Common myeloid progenitor, CD34-positive (primary cell): ENCODE measurements around the gene NECTIN2.

ENCODE experiments used
- CTCF ChIA-PET: fragments of 350-600 bp; sonication (Branson Sonifier 250); formaldehyde crosslinking; loops from one replicate; lab custom pipeline; 2021; ENCODE audit warnings: antibody characterized with exemption; lab: Charles Lee
- POLR2A ChIA-PET: fragments of 350-600 bp; sonication (Branson Sonifier 250); formaldehyde crosslinking; loops from one replicate; lab custom pipeline; 2021; ENCODE audit warnings: antibody characterized with exemption; lab: Charles Lee
- DNase-seq, 3 donors: peaks; one replicate each; pipeline versions ENCODE4 v3.0.0 to v3.0.0-alpha.2; 2013
- H3K27ac ChIP-seq, 2 experiments: 1 replicate in 1 of 2; 2 replicates in 1 of 2; pipeline ENCODE4 v1.7.0; 2013; ENCODE audit warnings: inconsistent platforms in 2 of 2, low read length in 2 of 2, mild to moderate bottlenecking in 2 of 2, low read depth in 1 of 2, moderate library complexity in 1 of 2; ENCODE audit not compliant: severe bottlenecking in 2 of 2, insufficient read depth in 1 of 2, poor library complexity in 1 of 2
- H3K27me3 ChIP-seq, 5 experiments: replicated peaks in 2 of 5; 1 replicate in 3 of 5; 2 replicates in 2 of 5; pipeline versions ENCODE4 v1.6.1 to v1.7.0; 2013; ENCODE audit warnings: low read length in 4 of 5, mild to moderate bottlenecking in 2 of 5, moderate library complexity in 2 of 5, inconsistent platforms in 1 of 5; ENCODE audit not compliant: insufficient read depth in 5 of 5, control insufficient read depth in 4 of 5
- H3K36me3 ChIP-seq, 4 experiments: 1 replicate in 2 of 4; 2 replicates in 2 of 4; pipeline versions ENCODE4 v1.6.1 to v1.7.0; 2013; ENCODE audit warnings: low read length in 3 of 4, control low read depth in 1 of 4, mild to moderate bottlenecking in 1 of 4; ENCODE audit not compliant: control insufficient read depth in 4 of 4, insufficient read depth in 4 of 4
- H3K4me1 ChIP-seq, 4 experiments: 1 replicate in 3 of 4; 2 replicates in 1 of 4; pipeline versions ENCODE4 v1.6.1 to v1.7.1; 2013; ENCODE audit warnings: low read length in 3 of 4, mild to moderate bottlenecking in 3 of 4, control low read depth in 1 of 4, inconsistent platforms in 1 of 4, moderate library complexity in 1 of 4; ENCODE audit not compliant: control insufficient read depth in 4 of 4, insufficient read depth in 4 of 4; ENCODE audit errors: control extremely low read depth in 1 of 4
- H3K4me3 ChIP-seq, 7 experiments: 1 replicate in 4 of 7; 2 replicates in 3 of 7; pipeline versions ENCODE4 v1.5.1 to v1.7.0; 2013; ENCODE audit warnings: mild to moderate bottlenecking in 7 of 7, low read length in 6 of 7, moderate library complexity in 6 of 7, inconsistent platforms in 2 of 7, low read depth in 2 of 7, control low read depth in 1 of 7; ENCODE audit not compliant: insufficient read depth in 4 of 7, control insufficient read depth in 1 of 7; ENCODE audit errors: extremely low read depth in 1 of 7
- H3K9me3 ChIP-seq, 5 experiments: 1 replicate in 4 of 5; 2 replicates in 1 of 5; pipeline versions ENCODE4 v1.6.1 to v1.7.1; 2013; ENCODE audit warnings: low read length in 4 of 5, mild to moderate bottlenecking in 2 of 5, inconsistent platforms in 1 of 5, low read depth in 1 of 5, moderate library complexity in 1 of 5; ENCODE audit not compliant: control insufficient read depth in 4 of 5, insufficient read depth in 2 of 5; ENCODE audit errors: control extremely low read depth in 1 of 5
- WGBS: methylation state at CpG from one replicate; pipeline ENCODE4 v1.1.5; 2013; ENCODE audit not compliant: insufficient coverage; 5-methylcytosine and 5-hydroxymethylcytosine counted together

The NECTIN2 gene

DNA sequence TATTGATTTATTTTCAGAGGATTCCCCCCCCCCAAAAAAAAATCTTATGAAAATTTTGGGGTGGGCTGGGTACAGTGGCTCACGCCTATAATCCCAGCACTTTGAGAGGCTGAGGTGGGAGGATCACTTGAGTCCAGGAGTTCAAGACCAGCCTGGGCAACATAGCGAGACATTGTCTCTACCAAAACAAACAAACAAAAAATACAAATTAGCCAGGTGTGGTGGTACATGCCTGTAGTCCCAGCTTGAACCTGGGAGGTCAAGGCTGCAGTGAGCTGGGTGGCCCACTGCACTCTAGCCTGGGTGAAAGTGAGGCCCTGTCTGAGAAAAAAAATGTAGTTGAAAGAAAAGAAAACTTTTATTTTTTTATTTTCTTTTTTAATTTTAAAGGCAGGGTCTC lies 17.9 kb downstream of the NECTIN2 start:
- no peak for DNase-seq
- no peak overlapping the region for H3K27ac ChIP-seq
- WGBS = no CpG with 5 or more reads among the region's 2 CpGs
- peaks cover 0 to 19% (median 10%) of the 10 kb centered on the region in 4 experiments for H3K36me3 ChIP-seq
- no peak overlapping the region for H3K4me3 ChIP-seq
- H3K27me3 ChIP-seq = no peaks in the 10 kb centered on the region
- POLR2A ChIA-PET = no interaction called here
- CTCF ChIA-PET = no interaction called here
- H3K4me1 ChIP-seq = peaks cover 0 to 12% (median 7%) of the 10 kb centered on the region in 4 experiments
- H3K9me3 ChIP-seq = no peaks in the 10 kb centered on the region

DNA sequence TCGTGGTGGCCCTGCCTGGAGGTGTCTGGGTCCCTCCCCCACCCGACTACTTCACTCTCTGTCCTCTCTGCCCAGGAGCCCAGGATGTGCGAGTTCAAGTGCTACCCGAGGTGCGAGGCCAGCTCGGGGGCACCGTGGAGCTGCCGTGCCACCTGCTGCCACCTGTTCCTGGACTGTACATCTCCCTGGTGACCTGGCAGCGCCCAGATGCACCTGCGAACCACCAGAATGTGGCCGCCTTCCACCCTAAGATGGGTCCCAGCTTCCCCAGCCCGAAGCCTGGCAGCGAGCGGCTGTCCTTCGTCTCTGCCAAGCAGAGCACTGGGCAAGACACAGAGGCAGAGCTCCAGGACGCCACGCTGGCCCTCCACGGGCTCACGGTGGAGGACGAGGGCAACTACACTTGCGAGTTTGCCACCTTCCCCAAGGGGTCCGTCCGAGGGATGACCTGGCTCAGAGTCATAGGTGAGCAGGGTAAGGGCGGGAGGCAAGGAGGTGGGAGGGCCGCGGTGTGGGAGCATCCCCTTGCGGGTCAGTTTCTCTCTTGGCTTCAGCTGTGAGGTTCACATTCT lies 19.2 kb downstream of the NECTIN2 start:
- Histone ChIP-seq H3K4me3 (no peak overlapping the region), H3K9me3 (no peaks in the 10 kb centered on the region), H3K4me1 (peaks cover 0 to 22% (median 12%) of the 10 kb centered on the region in 4 experiments), H3K27me3 (no peaks in the 10 kb centered on the region), H3K27ac (no peak overlapping the region), H3K36me3 (peaks cover 0 to 19% (median 9%) of the 10 kb centered on the region in 4 experiments)
- ChIA-PET CTCF (no interaction called here), POLR2A (interaction anchor here (0.6 kb wide), 1 partner anchor 9 kb away, joined by 3 read pairs; no protein-coding TSS in a partner anchor)
- DNase-seq = no peak
- WGBS = 97% methylated on average over 27 of the region's 27 CpGs

DNA sequence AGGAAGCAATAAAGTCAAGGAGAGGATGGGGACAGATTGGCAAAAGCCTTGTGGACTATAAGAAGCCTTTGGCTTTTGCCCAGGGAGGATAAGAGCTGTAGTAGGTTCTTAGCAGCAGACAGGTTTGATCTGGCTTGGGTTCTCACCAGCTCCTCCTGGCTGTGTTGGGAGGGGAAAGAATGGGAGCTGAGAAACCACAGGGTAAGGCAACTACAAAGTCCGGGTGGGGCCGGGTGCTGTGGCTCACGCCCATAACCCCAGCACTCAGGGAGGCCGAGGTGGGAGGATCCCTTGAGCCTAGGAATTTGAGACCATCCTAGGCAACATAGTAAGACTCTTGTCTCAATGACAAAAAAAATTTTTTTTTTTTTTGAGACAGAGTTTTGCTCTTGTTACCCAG lies 20.6 kb downstream of the NECTIN2 start:
- Histone ChIP-seq H3K4me3 (no peak overlapping the region), H3K27ac (no peak overlapping the region), H3K27me3 (no peaks in the 10 kb centered on the region), H3K4me1 (peaks cover 0 to 23% (median 12%) of the 10 kb centered on the region in 4 experiments), H3K9me3 (no peaks in the 10 kb centered on the region), H3K36me3 (peaks cover 0 to 21% (median 12%) of the 10 kb centered on the region in 4 experiments)
- 100% methylated on average over 4 of the region's 4 CpGs for WGBS
- ChIA-PET POLR2A (interaction anchor here (1.0 kb wide), 1 partner anchor 10 kb away, joined by 3 read pairs; no protein-coding TSS in a partner anchor), CTCF (interaction anchor here (0.5 to 2.1 kb wide), 4 partner anchors 10 to 86 kb away, joined by 3 to 7 read pairs (median 3); no protein-coding TSS in a partner anchor)
- no peak for DNase-seq

DNA sequence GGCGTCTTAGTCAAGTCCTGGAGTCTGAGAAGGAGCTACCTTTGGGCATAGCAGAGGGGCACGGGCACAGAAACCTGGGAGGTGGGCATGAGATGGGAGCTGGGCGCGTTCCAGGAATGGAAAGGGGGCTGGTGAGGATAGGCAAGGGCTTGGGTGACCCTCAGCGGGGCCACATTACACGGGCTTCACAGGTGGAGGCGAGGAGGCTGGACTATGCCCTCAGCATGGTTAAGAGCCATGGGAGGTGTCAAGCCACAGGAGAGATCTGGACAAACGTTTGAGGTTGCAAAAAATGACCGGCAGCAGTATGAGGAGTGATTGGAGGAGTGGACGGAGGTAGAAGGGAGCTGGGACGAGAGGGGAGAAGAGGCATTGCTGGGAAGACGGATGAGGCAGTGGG lies 21.5 kb downstream of the NECTIN2 start:
- DNase-seq = no peak
- 91% methylated on average over 12 of the region's 12 CpGs for WGBS
- H3K36me3 ChIP-seq = peaks cover 2 to 30% (median 16%) of the 10 kb centered on the region in 4 experiments
- ChIA-PET POLR2A (interaction anchor here (0.6 kb wide), 1 partner anchor 316 kb away, joined by 3 read pairs; no protein-coding TSS in a partner anchor), CTCF (interaction anchor here (0.6 to 2.1 kb wide), 4 partner anchors 9 to 17 kb away, joined by 3 to 7 read pairs (median 3); no protein-coding TSS in a partner anchor)
- no peak overlapping the region for H3K27ac ChIP-seq
- no peaks in the 10 kb centered on the region for H3K9me3 ChIP-seq
- no peak overlapping the region for H3K4me3 ChIP-seq
- H3K4me1 ChIP-seq = peaks cover 0 to 23% (median 12%) of the 10 kb centered on the region in 4 experiments
- no peaks in the 10 kb centered on the region for H3K27me3 ChIP-seq

DNA sequence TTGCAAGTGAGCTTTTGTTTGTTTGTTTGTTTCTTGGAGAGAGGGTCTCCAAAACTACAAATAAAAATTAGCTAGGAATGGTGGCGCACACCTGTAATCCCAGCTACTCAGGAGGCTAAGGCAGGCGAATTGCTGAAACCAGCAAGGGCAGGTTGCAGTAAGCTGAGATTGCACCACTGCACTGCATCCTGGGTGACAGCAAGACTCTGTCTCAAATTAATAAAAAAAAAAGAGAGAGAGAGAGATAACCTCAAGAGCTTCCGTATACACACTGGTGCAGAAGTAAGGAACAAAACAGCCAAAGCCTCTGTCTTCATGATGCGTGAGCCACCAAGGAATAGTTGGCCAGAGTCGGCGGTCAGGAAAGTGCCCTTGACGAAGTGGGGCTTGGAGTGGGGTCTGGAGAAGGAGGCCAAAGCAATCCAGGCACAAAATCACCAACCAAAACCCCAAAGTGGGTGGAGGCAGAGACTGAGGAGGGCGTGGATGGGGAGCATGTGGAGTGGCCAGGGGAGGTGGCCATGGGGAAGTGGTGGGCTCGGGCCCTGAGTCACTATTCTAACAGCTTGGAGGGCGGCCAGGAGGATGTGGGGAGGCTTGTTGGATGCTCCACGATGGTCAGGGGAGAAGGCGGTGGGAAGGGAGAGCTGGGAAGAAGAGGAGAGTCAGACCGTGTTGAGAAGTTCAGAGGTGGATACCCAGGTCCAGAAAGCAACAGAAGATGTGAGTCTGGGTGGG lies 23.8 kb downstream of the NECTIN2 start:
- Histone ChIP-seq H3K27me3 (no peaks in the 10 kb centered on the region), H3K4me1 (peaks cover 0 to 23% (median 12%) of the 10 kb centered on the region in 4 experiments), H3K27ac (no peak overlapping the region), H3K36me3 (peaks cover 2 to 51% (median 34%) of the 10 kb centered on the region in 4 experiments), H3K9me3 (no peaks in the 10 kb centered on the region), H3K4me3 (peak overlapping the region in 1 of 7 experiments; percentile 6)
- CTCF ChIA-PET = interaction anchor here (1.0 to 4.0 kb wide), 4 partner anchors 12 to 24 kb away, joined by 4 to 16 read pairs (median 6); partner anchors contain the start of gene NECTIN2
- POLR2A ChIA-PET = interaction anchor here (0.7 to 0.8 kb wide), 4 partner anchors 17 to 62 kb away, joined by 3 to 7 read pairs (median 4); partner anchors contain the start of gene NECTIN2
- 19% methylated on average over 6 of the region's 13 CpGs for WGBS
- DNase-seq = peak in 2 of 3 donors; percentile 74 to 75

DNA sequence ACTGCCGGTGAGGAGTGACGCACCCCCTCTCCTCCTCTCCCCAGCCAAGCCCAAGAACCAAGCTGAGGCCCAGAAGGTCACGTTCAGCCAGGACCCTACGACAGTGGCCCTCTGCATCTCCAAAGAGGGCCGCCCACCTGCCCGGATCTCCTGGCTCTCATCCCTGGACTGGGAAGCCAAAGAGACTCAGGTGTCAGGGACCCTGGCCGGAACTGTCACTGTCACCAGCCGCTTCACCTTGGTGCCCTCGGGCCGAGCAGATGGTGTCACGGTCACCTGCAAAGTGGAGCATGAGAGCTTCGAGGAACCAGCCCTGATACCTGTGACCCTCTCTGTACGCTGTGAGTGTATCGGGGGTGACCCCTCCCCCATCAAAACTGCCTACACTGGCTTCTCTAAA lies 25.7 kb downstream of the NECTIN2 start:
- Histone ChIP-seq H3K4me1 (peaks cover 1 to 27% (median 19%) of the 10 kb centered on the region in 4 experiments), H3K27ac (no peak overlapping the region), H3K9me3 (no peaks in the 10 kb centered on the region), H3K36me3 (peaks cover 2 to 55% (median 44%) of the 10 kb centered on the region in 4 experiments), H3K4me3 (no peak overlapping the region), H3K27me3 (no peaks in the 10 kb centered on the region)
- DNase-seq = no peak
- ChIA-PET POLR2A (no interaction called here), CTCF (interaction anchor here (0.6 to 4.0 kb wide), 3 partner anchors 13 to 176 kb away, joined by 3 to 16 read pairs (median 4); no protein-coding TSS in a partner anchor)
- whole genome bisulfite sequencing = 98% methylated on average over 12 of the region's 14 CpGs
